IMR-90 (cell line): ENCODE results near the gene AMPD2. TPM values are rescaled to one million over a fixed set of nuclear protein-coding genes. Genes with fewer than 3 reads are reported as not detected.

Source experiments
- ATAC-seq: fragments of 200-7000 bp; cut with Tn5 transposase; 2 replicates; pipeline ENCODE4 v1.9.1; 2020; ENCODE audit warnings: low read depth, mild to moderate bottlenecking, moderate library complexity
- BruUV-seq: library from RNA; stranded (reverse); fragments of 400-500 nt; replicated peaks from 2 replicates; lab custom pipeline; 2021; lab: Mats Ljungman, UMichigan
- CTCF ChIA-PET: fragments of 300-600 bp; formaldehyde crosslinking; extraction: SDS; loops from one replicate; lab custom pipeline; 2021; ENCODE audit warnings: antibody characterized with exemption; lab: Yijun Ruan, JAX
- POLR2A ChIA-PET: fragments of 300-600 bp; sonication (Branson Sonifier 250); formaldehyde crosslinking; loops from one replicate; lab custom pipeline; 2022; ENCODE audit warnings: antibody characterized with exemption; ENCODE audit not compliant: unreplicated experiment; lab: Charles Lee
- DNase-seq: peaks from one replicate; pipeline ENCODE4 v3.0.0; 2013
- H2AFZ ChIP-seq: replicated peaks from 2 replicates; pipeline ENCODE3; 2013; ENCODE audit warnings: low read length, mild to moderate bottlenecking; ENCODE audit not compliant: poor library complexity
- H2AK5ac ChIP-seq: 2 replicates; pipeline ENCODE4 v1.6.1; 2013; ENCODE audit warnings: low read depth, low read length, inconsistent platforms
- H2AK9ac ChIP-seq: replicated peaks from 2 replicates; pipeline ENCODE3; 2013; ENCODE audit warnings: mild to moderate bottlenecking, low read depth, low read length, moderate library complexity; ENCODE audit not compliant: poor library complexity
- H2BK120ac ChIP-seq: 2 replicates; pipeline ENCODE4 v1.6.1; 2013; ENCODE audit warnings: low read depth, low read length, inconsistent platforms
- H2BK15ac ChIP-seq: 3 replicates; pipeline ENCODE4 v1.6.1; 2013; ENCODE audit warnings: low read depth, low read length, inconsistent platforms
- H2BK20ac ChIP-seq: 2 replicates; pipeline ENCODE4 v1.6.1; 2013; ENCODE audit warnings: low read depth, mild to moderate bottlenecking, inconsistent platforms, low read length, moderate library complexity
- H2BK5ac ChIP-seq: 2 replicates; pipeline ENCODE4 v1.6.1; 2013; ENCODE audit warnings: mild to moderate bottlenecking, low read depth, low read length, inconsistent platforms; ENCODE audit not compliant: poor library complexity, severe bottlenecking
- H3K14ac ChIP-seq: replicated peaks from 2 replicates; pipeline ENCODE4 v1.6.1; 2013; ENCODE audit warnings: low read depth, low read length, inconsistent platforms
- H3K18ac ChIP-seq: 2 replicates; pipeline ENCODE4 v1.6.1; 2013; ENCODE audit warnings: low read depth, low read length, control low read depth
- H3K23ac ChIP-seq: 2 replicates; pipeline ENCODE4 v1.6.1; 2013; ENCODE audit warnings: low read depth, low read length, inconsistent platforms
- H3K27ac ChIP-seq: 2 replicates; pipeline ENCODE4 v1.5.1; 2013; ENCODE audit warnings: mild to moderate bottlenecking, control low read depth, low read length; ENCODE audit not compliant: insufficient read depth
- H3K27me3 ChIP-seq: 2 replicates; pipeline ENCODE4 v1.6.1; 2013; ENCODE audit warnings: low read length; ENCODE audit not compliant: control insufficient read depth, insufficient read depth
- H3K36me3 ChIP-seq: 2 replicates; pipeline ENCODE4 v1.6.1; 2013; ENCODE audit warnings: low read length, mixed read lengths; ENCODE audit not compliant: control insufficient read depth, insufficient read depth
- H3K4ac ChIP-seq: 2 replicates; pipeline ENCODE4 v1.6.1; 2013; ENCODE audit warnings: low read depth, low read length, inconsistent platforms
- H3K4me1 ChIP-seq: 2 replicates; pipeline ENCODE4 v1.6.1; 2013; ENCODE audit warnings: low read length, mixed read lengths; ENCODE audit not compliant: control insufficient read depth, insufficient read depth
- H3K4me2 ChIP-seq: 2 replicates; pipeline ENCODE4 v1.6.1; 2013; ENCODE audit warnings: low read depth, mild to moderate bottlenecking, control low read depth, low read length, moderate library complexity
- H3K4me3 ChIP-seq: 2 replicates; pipeline ENCODE4 v1.5.1; 2013; ENCODE audit warnings: low read depth, mild to moderate bottlenecking, control low read depth, low read length, moderate library complexity; ENCODE audit not compliant: insufficient read depth
- H3K56ac ChIP-seq: 2 replicates; pipeline ENCODE4 v1.6.1; 2013; ENCODE audit warnings: low read length, inconsistent platforms; ENCODE audit not compliant: insufficient read depth; ENCODE audit errors: extremely low read depth
- H3K79me1 ChIP-seq, 2 experiments: 2 replicates each; pipeline ENCODE4 v1.6.1; 2013; ENCODE audit warnings: low read length in 2 of 2, inconsistent platforms in 1 of 2, low read depth in 1 of 2
- H3K9ac ChIP-seq: 2 replicates; pipeline ENCODE4 v1.6.1; 2013; ENCODE audit warnings: low read depth, low read length, control low read depth
- H3K9me1 ChIP-seq: 2 replicates; pipeline ENCODE4 v1.6.1; 2013; ENCODE audit warnings: low read length, inconsistent platforms; ENCODE audit not compliant: insufficient read depth
- H3K9me3 ChIP-seq: 2 replicates; pipeline ENCODE4 v1.6.1; 2013; ENCODE audit warnings: low read length; ENCODE audit not compliant: control insufficient read depth, insufficient read depth
- H4K20me1 ChIP-seq: 2 replicates; pipeline ENCODE4 v1.6.1; 2013; ENCODE audit warnings: low read length, inconsistent platforms; ENCODE audit not compliant: insufficient read depth
- H4K5ac ChIP-seq: 2 replicates; pipeline ENCODE4 v1.6.1; 2013; ENCODE audit warnings: mild to moderate bottlenecking, low read depth, low read length, control low read depth
- H4K8ac ChIP-seq, 2 experiments: 2 replicates each; pipeline ENCODE4 v1.6.1; 2013; ENCODE audit warnings: low read depth in 2 of 2, low read length in 2 of 2, control low read depth in 1 of 2, inconsistent platforms in 1 of 2
- H4K91ac ChIP-seq: 2 replicates; pipeline ENCODE4 v1.6.1; 2013; ENCODE audit warnings: low read depth, low read length, inconsistent platforms; ENCODE audit not compliant: insufficient read depth
- BHLHE40 ChIP-seq: fragments of 150-350 bp; IDR thresholded peaks from 2 replicates; pipeline ENCODE4 v1.6.1; 2016; ENCODE audit warnings: mild to moderate bottlenecking, low read depth, low read length
- CEBPB ChIP-seq: IDR thresholded peaks from 2 replicates; pipeline ENCODE4 v1.6.1; 2012; ENCODE audit warnings: low read depth, low read length, improper control_type of control experiment
- CHD1 ChIP-seq: IDR thresholded peaks from 2 replicates; pipeline ENCODE4 v1.6.1; 2012; ENCODE audit warnings: low read depth, low read length, improper control_type of control experiment
- FOS ChIP-seq: fragments of 150-350 bp; IDR thresholded peaks from 2 replicates; pipeline ENCODE4 v1.6.1; 2016; ENCODE audit warnings: low read depth, low read length
- MAFK ChIP-seq: IDR thresholded peaks from 2 replicates; pipeline ENCODE4 v1.6.1; 2012; ENCODE audit warnings: low read depth, low read length, improper control_type of control experiment
- NFE2L2 ChIP-seq: fragments of 150-350 bp; IDR thresholded peaks from 2 replicates; pipeline ENCODE4 v1.6.1; 2016; ENCODE audit warnings: low read depth, mild to moderate bottlenecking, low read length
- POLR2A ChIP-seq: IDR thresholded peaks from 2 replicates; pipeline ENCODE4 v1.6.1; 2012; ENCODE audit warnings: mild to moderate bottlenecking, low read depth, low read length
- RAD21 ChIP-seq: IDR thresholded peaks from 2 replicates; pipeline ENCODE4 v1.6.1; 2012; ENCODE audit warnings: low read length, improper control_type of control experiment
- RCOR1 ChIP-seq: IDR thresholded peaks from 2 replicates; pipeline ENCODE4 v1.6.1; 2012; ENCODE audit warnings: mild to moderate bottlenecking, low read length, improper control_type of control experiment; ENCODE audit not compliant: insufficient replicate concordance
- RFX5 ChIP-seq: IDR thresholded peaks from 2 replicates; pipeline ENCODE4 v1.8.0; 2012; ENCODE audit warnings: low read depth, mild to moderate bottlenecking, low read length, moderate library complexity
- WGBS, 2 experiments: methylation state at CpG; one replicate each; pipeline versions ENCODE4 v1.1.5 to v1.1.7; 2013; ENCODE audit warnings: missing lambda C conversion rate in 2 of 2; ENCODE audit not compliant: insufficient read length in 1 of 2; ENCODE audit errors: extremely low coverage in 2 of 2; 5-methylcytosine and 5-hydroxymethylcytosine counted together
- dilution Hi-C: fragments of 300-500 bp; cut with HindIII; formaldehyde crosslinking; loops from one replicate; pipeline ENCODE4 v1.14.3; 2018; ENCODE audit warnings: low sequenced_read_pairs; ENCODE audit not compliant: unreplicated experiment
- in situ Hi-C: fragments of 300-500 bp; cut with MboI; formaldehyde crosslinking; loops from 3 replicates; pipeline ENCODE4 v1.14.3; 2019; ENCODE audit warnings: low sequenced_read_pairs, inconsistent platforms, mixed read lengths
- intact Hi-C: fragments of 100-400 bp; cut with micrococcal nuclease; formaldehyde crosslinking; loops from 2 replicates; pipeline ENCODE4 v1.10.0; 2022
- polyA plus RNA-seq, 3 experiments: library from polyadenylated mRNA; depleted of rRNA; stranded (reverse); fragments of >200 nt; gene quantifications; 2 replicates each; pipeline ENCODE4 v1.2.3, GENCODE V29; 2012; ENCODE audit warnings: low replicate concordance in 1 of 3
- total RNA-seq: library from RNA; depleted of rRNA; stranded (reverse); fragments of >200 nt; gene quantifications from 2 replicates; pipeline ENCODE4 v1.2.3, GENCODE V29; 2012
- TF ChIP-seq, protein P1 (sequence below): fragments of 150-350 bp; IDR thresholded peaks from 2 replicates; pipeline ENCODE4 v1.6.1; 2017; ENCODE audit warnings: mild to moderate bottlenecking, antibody characterized with exemption, low read length, low read depth
- TF ChIP-seq, protein P2 (sequence below): fragments of 150-350 bp; IDR thresholded peaks from 2 replicates; pipeline ENCODE4 v1.6.1; 2016; ENCODE audit warnings: low read depth, mild to moderate bottlenecking, low read length, moderate library complexity, borderline replicate concordance
- TF ChIP-seq, protein P3 (sequence below): conservative IDR thresholded peaks from 2 replicates; pipeline ENCODE4 v1.5.1; 2012; ENCODE audit warnings: mild to moderate bottlenecking, low read depth, low read length, improper control_type of control experiment

Gene AMPD2
- total and polyA plus RNA-seq, 2 of the 4 experiments (the other 2 are of a cell fraction) = 61.5 to 103 TPM

DNA sequence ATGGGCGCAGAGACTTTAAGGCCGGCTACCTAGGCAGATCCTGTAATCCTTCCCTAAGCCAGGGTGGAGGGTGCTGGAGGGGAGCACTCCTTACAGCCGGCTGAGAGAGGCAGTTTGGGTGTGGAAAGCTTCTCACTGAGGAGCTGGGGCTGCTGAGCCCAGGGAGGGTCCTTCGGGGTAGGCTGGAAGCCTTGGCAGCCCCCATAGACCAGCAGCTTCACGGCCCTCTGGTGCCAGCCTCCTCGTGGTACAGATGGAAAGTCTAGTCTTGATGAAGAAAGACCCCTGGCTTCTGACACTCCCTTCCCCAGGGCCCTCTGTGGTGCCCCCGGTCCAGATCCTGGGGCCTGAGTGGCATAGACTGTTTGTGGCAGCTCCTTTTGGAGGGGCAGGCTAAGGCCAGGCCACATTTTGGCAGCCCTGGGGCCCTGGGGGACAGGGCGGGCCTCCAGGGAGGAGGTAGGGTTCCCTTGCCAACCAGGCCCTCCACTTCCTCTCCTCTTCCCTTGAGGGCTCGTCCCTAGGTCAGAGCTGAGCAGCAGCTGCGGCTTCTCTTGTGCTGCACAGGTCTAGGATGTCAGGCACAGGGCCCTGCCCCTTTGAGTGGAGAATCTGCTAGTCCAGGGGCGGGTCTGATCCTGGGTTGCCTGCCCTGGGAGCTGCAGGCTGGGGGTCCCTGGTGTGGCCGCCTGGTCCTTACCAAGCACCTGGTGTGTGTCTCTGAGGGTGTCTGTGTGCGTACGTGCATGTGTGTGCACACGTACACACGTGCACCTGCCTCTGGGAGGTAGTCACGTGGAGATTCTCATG, 4.8 kb downstream of the AMPD2 start (continued):
- TF ChIP-seq NFE2L2 (no peak), FOS (no peak)

DNA sequence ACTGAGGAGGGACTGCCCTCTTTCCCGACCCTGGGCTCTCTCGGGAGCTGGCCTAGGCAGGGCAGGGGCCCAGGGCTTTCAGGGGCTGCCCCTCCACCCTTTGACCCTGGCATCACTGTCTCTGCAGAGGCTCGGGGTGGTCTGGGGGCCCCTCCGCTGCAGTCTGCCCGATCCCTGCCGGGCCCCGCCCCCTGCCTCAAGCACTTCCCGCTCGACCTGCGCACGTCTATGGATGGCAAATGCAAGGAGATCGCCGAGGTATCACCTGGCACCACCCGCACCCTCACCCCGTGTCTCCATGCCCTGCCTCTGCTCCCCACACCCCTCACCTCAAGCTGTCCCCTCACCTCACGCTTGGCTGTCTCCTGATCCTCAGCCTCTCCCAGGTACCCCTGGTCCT, 5.5 kb downstream of the AMPD2 start:
- CTCF ChIA-PET = interaction anchor here (0.5 kb wide), 2 partner anchors 14 to 1924 kb away, joined by 5 to 6 read pairs; no protein-coding TSS in a partner anchor
- Histone ChIP-seq H3K9me1 (peaks cover 14% of the 10 kb centered on the region; the same call in 1 of the 2 replicates), H3K27ac (no peak overlapping the region; the same call in 1 of the 2 replicates), H3K56ac (no peak overlapping the region), H2AK5ac (no peak overlapping the region), H2BK15ac (no peak overlapping the region), H4K91ac (no peak overlapping the region), H2BK5ac (no peak overlapping the region), H3K9ac (no peak overlapping the region), H2BK20ac (no peak overlapping the region), H4K20me1 (peaks cover 63% of the 10 kb centered on the region), H3K4me1 (peaks cover 31% of the 10 kb centered on the region), H2AK9ac (no peak overlapping the region), H3K79me1 (peaks cover 14 to 79% of the 10 kb centered on the region in 2 experiments), H2AFZ (peak overlapping the region; percentile 58), H2BK120ac (no peak overlapping the region), H3K4me3 (no peak overlapping the region), H3K4me2 (no peak overlapping the region), H4K5ac (no peak overlapping the region), H3K36me3 (peaks cover 44% of the 10 kb centered on the region), H4K8ac (no peak overlapping the region), H3K9me3 (no peaks in the 10 kb centered on the region), H3K4ac (no peak overlapping the region), H3K18ac (no peak overlapping the region), H3K27me3 (no peaks in the 10 kb centered on the region), H3K14ac (no peak overlapping the region), H3K23ac (no peak overlapping the region)
- BruUV-seq = no TSS peak
- 67% methylated on average over 12 of the region's 16 CpGs; no CpG with 5 or more reads in 1 of the 2 experiments for WGBS, 2 experiments
- dilution Hi-C loops = no loop called here
- no peak for ATAC-seq
- intact Hi-C loops = loop anchor here (10.0 kb wide), 1 partner anchor 340 kb away; the partner anchor contains the start of gene PSRC1
- in situ Hi-C loops = no loop called here
- no peak for DNase-seq
- POLR2A ChIA-PET = no interaction called here
- no peak for TF ChIP-seq RFX5
- TF ChIP-seq, protein P1, sequence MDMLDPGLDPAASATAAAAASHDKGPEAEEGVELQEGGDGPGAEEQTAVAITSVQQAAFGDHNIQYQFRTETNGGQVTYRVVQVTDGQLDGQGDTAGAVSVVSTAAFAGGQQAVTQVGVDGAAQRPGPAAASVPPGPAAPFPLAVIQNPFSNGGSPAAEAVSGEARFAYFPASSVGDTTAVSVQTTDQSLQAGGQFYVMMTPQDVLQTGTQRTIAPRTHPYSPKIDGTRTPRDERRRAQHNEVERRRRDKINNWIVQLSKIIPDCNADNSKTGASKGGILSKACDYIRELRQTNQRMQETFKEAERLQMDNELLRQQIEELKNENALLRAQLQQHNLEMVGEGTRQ = no peak
- no peak for TF ChIP-seq FOS
- TF ChIP-seq, protein P2, sequence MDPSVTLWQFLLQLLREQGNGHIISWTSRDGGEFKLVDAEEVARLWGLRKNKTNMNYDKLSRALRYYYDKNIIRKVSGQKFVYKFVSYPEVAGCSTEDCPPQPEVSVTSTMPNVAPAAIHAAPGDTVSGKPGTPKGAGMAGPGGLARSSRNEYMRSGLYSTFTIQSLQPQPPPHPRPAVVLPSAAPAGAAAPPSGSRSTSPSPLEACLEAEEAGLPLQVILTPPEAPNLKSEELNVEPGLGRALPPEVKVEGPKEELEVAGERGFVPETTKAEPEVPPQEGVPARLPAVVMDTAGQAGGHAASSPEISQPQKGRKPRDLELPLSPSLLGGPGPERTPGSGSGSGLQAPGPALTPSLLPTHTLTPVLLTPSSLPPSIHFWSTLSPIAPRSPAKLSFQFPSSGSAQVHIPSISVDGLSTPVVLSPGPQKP = no peak
- no peak for TF ChIP-seq BHLHE40
- TF ChIP-seq, protein P3, sequence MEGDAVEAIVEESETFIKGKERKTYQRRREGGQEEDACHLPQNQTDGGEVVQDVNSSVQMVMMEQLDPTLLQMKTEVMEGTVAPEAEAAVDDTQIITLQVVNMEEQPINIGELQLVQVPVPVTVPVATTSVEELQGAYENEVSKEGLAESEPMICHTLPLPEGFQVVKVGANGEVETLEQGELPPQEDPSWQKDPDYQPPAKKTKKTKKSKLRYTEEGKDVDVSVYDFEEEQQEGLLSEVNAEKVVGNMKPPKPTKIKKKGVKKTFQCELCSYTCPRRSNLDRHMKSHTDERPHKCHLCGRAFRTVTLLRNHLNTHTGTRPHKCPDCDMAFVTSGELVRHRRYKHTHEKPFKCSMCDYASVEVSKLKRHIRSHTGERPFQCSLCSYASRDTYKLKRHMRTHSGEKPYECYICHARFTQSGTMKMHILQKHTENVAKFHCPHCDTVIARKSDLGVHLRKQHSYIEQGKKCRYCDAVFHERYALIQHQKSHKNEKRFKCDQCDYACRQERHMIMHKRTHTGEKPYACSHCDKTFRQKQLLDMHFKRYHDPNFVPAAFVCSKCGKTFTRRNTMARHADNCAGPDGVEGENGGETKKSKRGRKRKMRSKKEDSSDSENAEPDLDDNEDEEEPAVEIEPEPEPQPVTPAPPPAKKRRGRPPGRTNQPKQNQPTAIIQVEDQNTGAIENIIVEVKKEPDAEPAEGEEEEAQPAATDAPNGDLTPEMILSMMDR = no peak
- TF ChIP-seq MAFK = no peak
- no peak for TF ChIP-seq CEBPB
- TF ChIP-seq RAD21 = no peak
- TF ChIP-seq POLR2A = no peak
- no peak for TF ChIP-seq CHD1
- no peak for TF ChIP-seq RCOR1
